GM23248 (cell line): ENCODE results near the gene IQGAP2.

Experiments used
- EZH2 ChIP-seq: fragments of 200-600 bp; sonication (generic); IDR thresholded peaks from 2 replicates; pipeline ENCODE4 v1.6.1; 2018; ENCODE audit warnings: antibody characterized with exemption, mild to moderate bottlenecking; ENCODE audit not compliant: insufficient read depth, poor library complexity, severe bottlenecking
- EZH2phosphoT487 ChIP-seq: fragments of 200-600 bp; sonication (generic); IDR thresholded peaks from 2 replicates; pipeline ENCODE4 v1.6.1; 2018; ENCODE audit warnings: antibody characterized with exemption, moderate library complexity, mild to moderate bottlenecking, low read depth; ENCODE audit not compliant: insufficient read depth

GRCh38 chr5:76363352-76364225 is 39.5 kb upstream of the IQGAP2 start:
- no peak for TF ChIP-seq EZH2
- TF ChIP-seq EZH2phosphoT487: no peak
